SIG-M5 (cell line): ENCODE data around the gene WDFY4.

Experiments used
- DNase-seq: peaks from one replicate; lab custom pipeline; 2025; lab: John Stamatoyannopoulos, UW

Gene WDFY4

DNA sequence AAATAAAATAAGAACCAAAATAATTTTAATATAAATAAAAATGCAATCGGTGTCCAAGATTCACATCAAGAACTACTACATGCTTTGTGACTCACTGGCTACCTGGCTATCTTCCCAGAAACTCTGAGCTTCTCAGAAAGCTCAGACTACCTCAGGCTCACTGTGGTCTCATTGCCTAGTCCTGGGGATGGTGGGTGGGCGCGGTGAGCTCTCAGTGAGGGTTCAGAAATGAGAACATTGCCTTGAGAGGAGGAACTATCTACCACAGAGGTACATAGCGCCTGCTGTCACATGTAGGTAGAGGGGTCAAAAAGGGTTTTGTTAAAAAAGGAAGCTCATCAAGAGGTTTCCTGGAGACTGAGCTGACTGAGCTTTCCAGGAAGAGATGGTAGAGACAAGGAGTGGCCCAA lies 108.0 kb downstream of the WDFY4 start:
- DNase-seq = no peak

GRCh38 chr10:48794074-48794473 lies 109.4 kb downstream of the WDFY4 start:
- DNase-seq = no peak

DNA sequence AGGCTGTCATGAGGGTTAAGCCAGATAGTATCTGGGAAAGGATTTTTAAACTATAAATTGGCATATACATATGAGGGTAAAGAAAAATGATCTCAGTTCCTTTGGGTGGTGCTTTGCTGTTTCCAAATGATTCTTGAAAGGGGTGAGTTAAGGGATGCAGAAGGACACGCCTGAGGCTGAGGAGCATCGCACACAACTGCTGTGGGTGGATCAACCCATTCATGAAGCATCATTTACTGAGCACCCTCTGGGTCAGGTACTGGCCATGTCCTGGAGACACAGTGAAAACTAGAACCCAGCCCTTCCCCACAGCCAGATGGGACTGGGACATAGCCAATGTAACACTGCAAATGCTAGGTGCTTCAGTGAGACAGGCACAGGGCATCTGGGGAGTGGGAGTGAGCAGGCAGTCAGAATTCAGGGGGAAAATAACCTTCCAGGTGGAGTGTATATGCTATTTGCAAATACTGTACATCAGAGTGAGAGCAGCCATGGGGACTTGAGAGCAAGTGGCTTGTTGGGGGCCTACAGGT lies 112.1 kb downstream of the WDFY4 start:
- DNase-seq = no peak

- DNase-seq = no peak
Measured at GRCh38 chr10:48797830-48798229, 113.2 kb downstream of the WDFY4 start.

DNA sequence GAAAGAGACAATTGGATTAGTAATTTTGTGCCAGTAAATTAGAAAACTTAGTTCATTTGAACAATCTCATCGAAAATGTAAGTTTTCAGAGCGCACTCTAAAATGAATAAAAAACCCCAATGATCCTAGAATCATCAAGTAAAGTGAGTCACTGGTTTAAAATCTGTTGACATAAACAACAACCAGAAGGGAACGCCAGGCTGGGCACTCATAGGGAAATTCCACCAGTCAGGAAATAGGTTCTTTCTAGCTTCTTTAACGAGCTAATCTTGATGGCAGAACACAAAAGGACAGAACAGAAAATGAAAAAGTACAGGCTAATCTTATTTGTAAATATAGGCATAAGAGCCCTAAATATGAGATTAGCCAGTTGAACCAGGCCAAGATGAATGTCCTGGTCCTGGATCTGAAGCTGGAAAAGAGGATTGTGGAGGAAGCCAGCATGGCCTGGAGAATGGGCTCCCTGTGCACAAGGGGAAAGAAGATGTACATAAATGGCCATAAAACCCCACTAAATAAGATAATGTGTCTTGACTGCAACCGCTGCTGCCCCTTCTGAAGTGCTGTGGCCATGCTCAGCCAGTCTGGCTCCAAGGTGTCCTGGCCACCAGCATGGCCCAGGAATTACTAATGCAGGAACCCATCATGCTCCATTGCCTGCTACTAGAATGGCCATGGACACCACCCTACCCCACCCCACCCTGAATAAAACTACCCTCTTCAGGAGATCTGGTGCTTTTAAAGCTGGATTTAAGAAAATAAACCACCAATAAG lies 114.0 kb downstream of the WDFY4 start:
- no peak for DNase-seq

GRCh38 chr10:48799341-48800006 lies 114.8 kb downstream of the WDFY4 start:
- DNase-seq = no peak

DNA sequence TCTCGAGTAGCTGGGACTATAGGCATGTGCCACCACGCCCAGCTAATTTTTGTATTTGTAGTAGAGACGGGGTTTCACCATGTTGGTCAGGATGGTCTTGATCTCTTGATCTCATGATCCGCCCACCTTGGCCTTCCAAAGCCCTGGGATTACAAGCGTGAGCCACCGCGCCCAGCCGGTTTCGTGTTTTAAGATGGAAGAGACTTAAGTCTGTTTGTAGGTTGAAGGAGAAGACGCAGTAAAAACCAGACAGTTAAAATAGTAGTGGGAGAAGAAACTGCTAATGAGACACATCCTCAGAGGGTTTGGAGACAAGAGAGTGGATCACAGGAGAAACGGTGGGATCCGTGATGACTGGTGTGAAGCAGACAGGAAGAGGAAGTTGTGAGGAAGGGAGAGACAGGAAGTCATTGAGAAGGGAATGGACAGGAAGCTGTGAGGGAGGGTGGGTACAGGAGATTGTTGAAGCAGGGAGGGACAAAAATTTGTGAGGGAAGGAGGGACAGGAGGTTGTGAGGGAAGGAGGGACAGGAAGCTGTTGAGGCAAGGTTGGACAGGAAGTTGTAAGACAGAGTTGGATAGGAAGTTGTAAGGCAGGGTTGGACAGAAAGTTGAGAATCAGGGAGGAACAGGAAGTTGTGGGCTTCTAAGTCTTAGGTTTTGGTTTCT lies 115.5 kb downstream of the WDFY4 start:
- peak; percentile 48 for DNase-seq

DNA sequence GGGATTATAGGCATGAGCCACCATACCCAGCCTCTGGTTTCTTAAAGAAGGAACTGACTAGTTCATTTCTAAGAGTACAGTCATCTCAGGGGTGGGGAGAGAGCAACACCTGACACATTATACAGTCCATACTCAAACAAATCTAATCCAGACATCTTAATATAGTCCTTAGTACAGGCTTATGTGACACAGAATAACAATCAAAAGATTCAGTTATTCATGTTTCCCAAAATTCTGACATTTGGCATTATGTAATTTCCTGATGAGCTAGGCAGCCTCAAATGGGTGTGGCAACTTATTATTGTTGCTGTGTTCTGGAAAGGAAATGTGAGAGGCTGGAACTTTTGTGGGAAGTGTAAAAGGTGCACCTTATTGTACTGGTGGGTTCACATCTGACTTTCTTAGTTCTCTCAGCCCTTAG lies 116.3 kb downstream of the WDFY4 start:
- no peak for DNase-seq

- DNase-seq = no peak
Measured at GRCh38 chr10:48802611-48803071, 118.0 kb downstream of the WDFY4 start.

DNA sequence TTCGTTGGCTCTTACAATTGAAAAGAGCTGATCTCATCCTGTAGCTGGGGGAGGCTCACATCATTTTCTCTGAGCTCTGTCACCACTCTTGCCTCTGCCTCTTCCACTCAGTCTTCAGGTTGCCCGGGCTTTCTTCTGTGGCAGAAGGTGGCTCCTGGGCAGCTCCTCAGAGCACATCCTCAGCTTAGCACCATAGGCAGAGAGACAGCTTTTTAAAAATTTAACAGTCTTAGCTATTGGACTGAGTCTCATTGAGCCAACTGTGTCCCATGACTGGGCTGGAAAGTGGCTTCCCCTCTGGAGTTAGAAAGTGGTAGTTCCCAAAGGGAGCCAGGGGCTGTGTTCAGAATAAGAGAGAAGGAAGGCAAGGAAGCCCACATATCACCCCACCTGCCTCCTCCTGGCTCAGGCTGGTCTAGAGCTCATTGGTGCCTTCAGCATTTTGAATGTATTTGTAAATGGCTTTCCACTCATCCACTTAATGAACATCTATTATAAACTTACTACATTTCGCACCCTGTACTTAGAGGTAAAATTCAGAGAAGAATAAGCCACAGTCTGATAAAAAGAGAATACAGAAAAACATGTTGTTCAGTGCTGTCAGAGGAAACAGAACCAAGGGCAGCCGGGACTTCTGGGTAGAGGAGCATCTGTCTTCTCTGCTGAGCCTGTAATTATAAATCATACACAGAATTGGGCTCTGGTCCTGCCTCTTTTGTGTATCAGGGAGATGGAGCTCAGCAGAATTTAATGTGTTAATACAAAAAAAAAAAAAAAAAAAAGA lies 119.3 kb downstream of the WDFY4 start:
- no peak for DNase-seq

- no peak for DNase-seq
Measured at GRCh38 chr10:48804740-48805182, 120.1 kb downstream of the WDFY4 start.

- DNase-seq = no peak
Measured at GRCh38 chr10:48805411-48805810, 120.7 kb downstream of the WDFY4 start.

GRCh38 chr10:48805848-48806247 lies 121.2 kb downstream of the WDFY4 start:
- no peak for DNase-seq

DNA sequence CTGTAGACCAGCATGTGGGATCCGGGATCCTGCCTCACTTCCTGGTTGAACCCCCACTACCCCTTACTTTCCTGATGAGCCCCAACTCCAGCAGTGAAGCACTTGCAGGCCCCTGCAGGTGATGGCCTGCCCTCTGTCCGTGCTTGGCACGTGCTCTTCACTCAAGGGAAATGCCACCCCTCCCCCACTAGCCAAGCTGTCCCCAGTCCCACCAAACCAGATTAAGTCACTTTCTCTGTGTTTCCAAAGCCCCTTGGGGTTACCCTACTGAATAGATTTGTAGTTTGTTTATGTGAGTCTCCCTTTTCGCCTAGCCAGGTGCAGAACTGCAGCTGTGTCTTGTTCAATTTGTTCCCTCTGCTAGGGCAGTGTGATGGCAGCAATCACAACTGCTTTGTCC lies 121.7 kb downstream of the WDFY4 start:
- DNase-seq = no peak

GRCh38 chr10:48807791-48808470 lies 123.3 kb downstream of the WDFY4 start:
- no peak for DNase-seq

- no peak for DNase-seq
Measured at GRCh38 chr10:48809261-48809660, 124.6 kb downstream of the WDFY4 start.

- DNase-seq = no peak
Measured at GRCh38 chr10:48811461-48811860, 126.8 kb downstream of the WDFY4 start.

GRCh38 chr10:48811917-48812316 lies 127.2 kb downstream of the WDFY4 start:
- no peak for DNase-seq

DNA sequence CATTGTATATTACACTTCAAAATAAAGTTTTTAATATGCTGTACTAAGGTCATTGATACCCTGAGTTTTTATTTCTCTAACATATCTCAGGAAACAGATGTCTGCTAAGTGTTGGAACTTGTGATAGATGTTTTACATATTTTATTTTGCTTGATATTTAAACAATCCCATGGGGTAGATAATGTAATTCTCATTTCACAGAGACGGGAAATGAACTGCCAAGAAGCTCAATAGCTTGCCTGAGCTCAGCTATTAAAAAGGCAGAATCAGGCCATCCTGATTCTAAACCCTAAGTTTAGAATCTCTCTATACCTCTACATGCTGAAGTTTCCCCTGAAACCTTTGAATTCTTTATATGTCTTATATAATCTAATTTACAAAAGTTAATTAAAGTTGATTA lies 128.6 kb downstream of the WDFY4 start:
- no peak for DNase-seq

- DNase-seq = no peak
Measured at GRCh38 chr10:48813825-48814224, 129.2 kb downstream of the WDFY4 start.

GRCh38 chr10:48814933-48815332 lies 130.3 kb downstream of the WDFY4 start:
- DNase-seq = no peak
